GM12892 (cell line): ENCODE results near the gene TYW5.

Experiments used
- POLR2A ChIP-seq: IDR thresholded peaks from 2 replicates; pipeline ENCODE4 v1.6.1; 2011; ENCODE audit warnings: low read depth, low read length, control low read depth
- POLR2AphosphoS5 ChIP-seq: IDR thresholded peaks from 2 replicates; pipeline ENCODE4 v1.6.1; 2011; ENCODE audit warnings: low read depth, low read length, control low read depth

DNA sequence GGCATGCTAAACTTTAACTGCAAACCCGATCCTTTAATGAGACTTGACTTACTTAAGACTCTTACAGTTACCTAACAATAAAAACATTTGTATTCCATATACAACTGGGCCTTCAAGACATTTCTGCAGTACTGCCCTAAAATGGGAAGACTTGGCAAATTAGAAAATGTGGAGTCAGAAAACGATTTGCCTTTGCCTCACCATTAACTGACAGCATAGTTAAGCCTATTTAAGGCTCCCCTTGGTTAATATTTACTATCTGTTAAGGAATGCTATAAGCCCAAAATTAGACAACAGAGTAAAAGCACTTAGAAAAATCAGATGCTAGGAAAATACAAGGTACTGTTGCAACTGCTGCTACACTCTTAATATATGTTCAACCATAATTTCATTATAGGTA lies 18.7 kb downstream of the TYW5 start:
- TF ChIP-seq POLR2AphosphoS5 (no peak), POLR2A (no peak)
